ENCODE results near the gene KIF3C. TPM values are rescaled to one million over a fixed set of nuclear protein-coding genes. Genes with fewer than 3 reads are reported as not detected.

KIF3C gene
- total and polyA plus RNA-seq, 2 experiments from 2014 or later: 8.4 to 10.9 TPM

- H3K79me2 ChIP-seq: no peaks in the 10 kb centered on the region
- H3K9me3 ChIP-seq (ENCODE audit: low read depth): no peaks in the 10 kb centered on the region
- H3K36me3 ChIP-seq (replicated peaks; ENCODE audit: insufficient read depth, low read depth): no peaks in the 10 kb centered on the region
- no peaks in the 10 kb centered on the region for H3K27me3 ChIP-seq
- no peaks in the 10 kb centered on the region for H3K9me2 ChIP-seq (replicated peaks; ENCODE audit: insufficient read depth)
- no peak overlapping the region for H3K4me3 ChIP-seq
- peaks cover 31% of the 10 kb centered on the region for H3K4me1 ChIP-seq (ENCODE audit: insufficient read depth)
- DNase-seq (ENCODE audit: low spot score): no peak
- no peak overlapping the region for H3K4me2 ChIP-seq
- H3K27ac ChIP-seq: peak overlapping the region; percentile 37
- H2AFZ ChIP-seq: no peak overlapping the region
- H4K20me1 ChIP-seq (ENCODE audit: insufficient read depth, poor library complexity, severe bottlenecking): no peaks in the 10 kb centered on the region
- TF ChIP-seq EZH2phosphoT487 (IDR thresholded peaks at IDR 0.05; ENCODE audit: low read depth, severe bottlenecking, unreplicated experiment) (no peak), EZH2 (IDR thresholded peaks at IDR 0.05; ENCODE audit: borderline replicate concordance) (no peak), CTCF (IDR thresholded peaks at IDR 0.05; ENCODE audit: poor library complexity) (no peak)
- 86% methylated on average over 13 of the region's 13 CpGs for WGBS (ENCODE audit: low lambda C conversion rate, missing lambda C conversion rate)
These were observed 33.9 kb upstream of the KIF3C start for GRCh38 chr2:26016012-26016705.

DNA sequence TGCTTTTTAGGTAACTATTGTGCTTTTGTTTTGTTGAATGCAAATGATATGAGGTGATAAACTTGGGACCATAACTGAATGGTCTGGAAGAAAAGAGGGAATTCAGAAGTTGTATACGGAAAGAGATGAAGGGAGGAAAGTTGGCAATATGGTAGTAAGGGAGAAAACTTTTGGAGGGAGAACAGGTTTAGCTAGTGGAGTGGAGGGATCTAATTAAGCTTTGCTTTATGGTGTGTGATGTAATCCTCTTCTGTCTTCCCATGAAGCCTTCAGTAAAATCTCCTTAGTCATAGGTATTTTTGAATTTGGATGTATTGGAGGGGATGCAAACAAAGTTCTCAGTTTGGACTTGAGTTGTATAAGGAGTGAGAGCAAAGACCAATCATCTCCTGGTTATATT lies 31.4 kb upstream of the KIF3C start:
- Histone ChIP-seq H4K20me1 (ENCODE audit: insufficient read depth, poor library complexity, severe bottlenecking) (no peaks in the 10 kb centered on the region), H3K9me3 (ENCODE audit: low read depth) (no peaks in the 10 kb centered on the region), H3K4me3 (no peak overlapping the region), H3K79me2 (no peaks in the 10 kb centered on the region), H3K9me2 (replicated peaks; ENCODE audit: insufficient read depth) (no peaks in the 10 kb centered on the region), H3K4me2 (no peak overlapping the region), H3K27me3 (no peaks in the 10 kb centered on the region), H2AFZ (no peak overlapping the region), H3K36me3 (replicated peaks; ENCODE audit: insufficient read depth, low read depth) (no peaks in the 10 kb centered on the region), H3K4me1 (ENCODE audit: insufficient read depth) (peaks cover 34% of the 10 kb centered on the region), H3K27ac (peak overlapping the region; percentile 94)
- no peak for DNase-seq (ENCODE audit: low spot score)
- TF ChIP-seq EZH2phosphoT487 (IDR thresholded peaks at IDR 0.05; ENCODE audit: low read depth, severe bottlenecking, unreplicated experiment): no peak
- TF ChIP-seq CTCF (IDR thresholded peaks at IDR 0.05; ENCODE audit: poor library complexity): no peak
- TF ChIP-seq EZH2 (IDR thresholded peaks at IDR 0.05; ENCODE audit: borderline replicate concordance): no peak
- 87% methylated on average over 1 of the region's 1 CpG for WGBS (ENCODE audit: low lambda C conversion rate, missing lambda C conversion rate)

GRCh38 chr2:26011990-26012856 lies 29.9 kb upstream of the KIF3C start:
- Histone ChIP-seq H4K20me1 (ENCODE audit: insufficient read depth, poor library complexity, severe bottlenecking) (no peaks in the 10 kb centered on the region), H2AFZ (no peak overlapping the region), H3K9me2 (replicated peaks; ENCODE audit: insufficient read depth) (no peaks in the 10 kb centered on the region), H3K4me2 (peak overlapping the region; percentile 41), H3K27me3 (no peaks in the 10 kb centered on the region), H3K9me3 (ENCODE audit: low read depth) (no peaks in the 10 kb centered on the region), H3K36me3 (replicated peaks; ENCODE audit: insufficient read depth, low read depth) (no peaks in the 10 kb centered on the region), H3K79me2 (no peaks in the 10 kb centered on the region), H3K27ac (peak overlapping the region; percentile 94), H3K4me3 (no peak overlapping the region), H3K4me1 (ENCODE audit: insufficient read depth) (peaks cover 22% of the 10 kb centered on the region)
- peak; percentile 90 for DNase-seq (ENCODE audit: low spot score)
- WGBS (ENCODE audit: low lambda C conversion rate, missing lambda C conversion rate): 11% methylated on average over 14 of the region's 14 CpGs
- TF ChIP-seq EZH2phosphoT487 (IDR thresholded peaks at IDR 0.05; ENCODE audit: low read depth, severe bottlenecking, unreplicated experiment) (no peak), EZH2 (IDR thresholded peaks at IDR 0.05; ENCODE audit: borderline replicate concordance) (no peak), CTCF (IDR thresholded peaks at IDR 0.05; ENCODE audit: poor library complexity) (no peak)

Data from hepatocyte (in vitro differentiated cells).